ENCODE results near the gene CFAP65.

GRCh38 chr2:219056176-219056895 is 15.0 kb upstream of the CFAP65 start:
- TF ChIP-seq CTCF (IDR thresholded peaks at IDR 0.05; ENCODE audit: low read depth, low read length) (no peak), EZH2phosphoT487 (IDR thresholded peaks at IDR 0.05; ENCODE audit: low read depth) (no peak)

Measured in OCI-LY3 (cell line).